H1 (cell line): ENCODE measurements around the gene PCDHGB1. TPM values are rescaled to one million over a fixed set of nuclear protein-coding genes. Genes with fewer than 3 reads are reported as not detected.

Experiments
- CBX8 ChIP-seq: fragments of 300-800, 300-1000 bp; sonication (generic); IDR thresholded peaks from 2 replicates; pipeline ENCODE4 v1.7.1; 2016; ENCODE audit warnings: low read depth, low read length, borderline replicate concordance
- CEBPB ChIP-seq: IDR thresholded peaks from 2 replicates; pipeline ENCODE4 v1.6.1; 2012; ENCODE audit warnings: low read depth, low read length
- CTBP2 ChIP-seq: IDR thresholded peaks from 2 replicates; pipeline ENCODE4 v1.7.0; 2011; ENCODE audit warnings: borderline replicate concordance, mild to moderate bottlenecking, moderate library complexity, mixed read lengths, low read length; ENCODE audit not compliant: insufficient read depth, insufficient read length
- EP300 ChIP-seq, 2 experiments: IDR thresholded peaks; 1 replicate in 1 of 2; 2 replicates in 1 of 2; pipeline ENCODE4 v1.6.1; 2011 to 2012; ENCODE audit warnings: low read depth in 2 of 2, low read length in 2 of 2, mild to moderate bottlenecking in 2 of 2, borderline replicate concordance in 1 of 2, inconsistent platforms in 1 of 2, moderate library complexity in 1 of 2
- EZH2 ChIP-seq: fragments of 200-600 bp; sonication (generic); IDR thresholded peaks from 2 replicates; pipeline ENCODE4 v1.7.1; 2012; ENCODE audit warnings: low read depth, mild to moderate bottlenecking, moderate library complexity, low read length, inconsistent platforms; ENCODE audit not compliant: severe bottlenecking
- GABPA ChIP-seq: IDR thresholded peaks from 2 replicates; pipeline ENCODE4 v1.6.1; 2011; ENCODE audit warnings: mild to moderate bottlenecking, low read length, moderate library complexity, borderline replicate concordance; ENCODE audit not compliant: insufficient read depth
- GTF2F1 ChIP-seq: IDR thresholded peaks from 2 replicates; pipeline ENCODE4 v1.6.1; 2012; ENCODE audit warnings: low read depth, low read length, improper control_type of control experiment, borderline replicate concordance
- HDAC2 ChIP-seq, 2 experiments: fragments of 300-600 bp in 1 of 2; sonication (generic) in 1 of 2; IDR thresholded peaks; 2 replicates each; pipeline ENCODE4 v1.6.1; 2011 to 2012; ENCODE audit warnings: low read depth in 2 of 2, low read length in 2 of 2, mild to moderate bottlenecking in 2 of 2, moderate library complexity in 2 of 2, borderline replicate concordance in 1 of 2, inconsistent platforms in 1 of 2
- KDM1A ChIP-seq: fragments of 200-600, 300-600 bp; sonication (generic); IDR thresholded peaks from 2 replicates; pipeline ENCODE4 v1.7.1; 2016; ENCODE audit warnings: mild to moderate bottlenecking, low read length, borderline replicate concordance
- KDM4A ChIP-seq: IDR thresholded peaks from one replicate; pipeline ENCODE4 v1.7.1; 2012; ENCODE audit warnings: low read depth, mild to moderate bottlenecking, moderate library complexity, low read length, inconsistent platforms; ENCODE audit not compliant: severe bottlenecking
- MAFK ChIP-seq: IDR thresholded peaks from 2 replicates; pipeline ENCODE4 v1.6.1; 2012; ENCODE audit warnings: low read depth, mild to moderate bottlenecking, improper control_type of control experiment, low read length
- MAX ChIP-seq: IDR thresholded peaks from 2 replicates; pipeline ENCODE4 v1.6.1; 2012; ENCODE audit warnings: inconsistent platforms
- PHF8 ChIP-seq: fragments of 200-600 bp; sonication (generic); conservative IDR thresholded peaks from 2 replicates; pipeline ENCODE4 v1.7.1; 2012; ENCODE audit warnings: low read depth, mild to moderate bottlenecking, inconsistent platforms, low read length, moderate library complexity
- POLR2AphosphoS5 ChIP-seq: IDR thresholded peaks from 2 replicates; pipeline ENCODE4 v1.6.1; 2011; ENCODE audit warnings: low read depth, low read length
- POU5F1 ChIP-seq: IDR thresholded peaks from 2 replicates; pipeline ENCODE4 v1.6.1; 2011; ENCODE audit warnings: low read depth, mild to moderate bottlenecking, low read length, moderate library complexity
- RFX5 ChIP-seq: IDR thresholded peaks from 2 replicates; pipeline ENCODE4 v1.6.1; 2011; ENCODE audit warnings: low read depth, low read length, improper control_type of control experiment, borderline replicate concordance
- SAP30 ChIP-seq: fragments of 300-600 bp; sonication (generic); IDR thresholded peaks from 2 replicates; pipeline ENCODE4 v1.7.1; 2012; ENCODE audit warnings: low read length, moderate library complexity, mild to moderate bottlenecking, inconsistent platforms; ENCODE audit not compliant: insufficient read depth, insufficient replicate concordance
- SIN3A ChIP-seq, 2 experiments: IDR thresholded peaks in 1 of 2; conservative IDR thresholded peaks in 1 of 2; 2 replicates each; pipeline ENCODE4 v1.6.1; 2011 to 2012; ENCODE audit warnings: low read length in 2 of 2, improper control_type of control experiment in 1 of 2, low read depth in 1 of 2, mild to moderate bottlenecking in 1 of 2
- SP1 ChIP-seq: IDR thresholded peaks from 2 replicates; pipeline ENCODE4 v1.6.1; 2011; ENCODE audit warnings: low read depth, low read length
- SP2 ChIP-seq: IDR thresholded peaks from 2 replicates; pipeline ENCODE4 v1.6.1; 2012; ENCODE audit warnings: mild to moderate bottlenecking, low read length, inconsistent platforms
- SUZ12 ChIP-seq: fragments of 200-600 bp; sonication (generic); IDR thresholded peaks from 2 replicates; pipeline ENCODE4 v1.6.1; 2012; ENCODE audit warnings: mild to moderate bottlenecking, inconsistent platforms, low read length, moderate library complexity, mixed read lengths
- TAF1 ChIP-seq: IDR thresholded peaks from 2 replicates; pipeline ENCODE4 v1.6.1; 2011; ENCODE audit warnings: mild to moderate bottlenecking, low read depth, low read length
- polyA plus RNA-seq, 7 experiments: library from polyadenylated mRNA; depleted of rRNA in 3 of 7; stranded (reverse) in 5 of 7; unstranded in 2 of 7; fragments of >200 nt in 5 of 7; fragments of 200-250 nt in 2 of 7; gene quantifications; 1 replicate in 5 of 7; 2 replicates in 1 of 7; 4 replicates in 1 of 7; pipeline versions ENCODE4 v1.2.1 to v1.2.3, GENCODE V29; 2011 to 2013; ENCODE audit warnings: missing spikeins in 2 of 7, mixed read lengths in 2 of 7
- total RNA-seq: library from RNA; stranded (reverse); fragmentation: NEBNext Ultra II Directional; extraction: Animal tissue kit (Norgen Biotek cat#: 25700); gene quantifications from 2 replicates; pipeline ENCODE4 v1.2.1, GENCODE V29; 2021

PCDHGB1 gene
- total and polyA plus RNA-seq, 2 of the 8 experiments (the other 6 are each of a cell fraction or from before 2014, with no cell fraction given), result 1.3 to 2.8 TPM

- TF ChIP-seq KDM1A (no peak), GTF2F1 (peak; percentile 92), KDM4A (peak; percentile 91), SAP30 (no peak), SIN3A (conservative IDR thresholded peaks at IDR 0.05 in 1 of 2, IDR thresholded peaks at IDR 0.05 in 1 of 2; ENCODE audit: low read depth in 1 of 2, low read length in 2 of 2) (peak in 1 of 2 experiments; percentile 76; a peak in 2 of 4 replicates), CBX8 (no peak), MAFK (no peak), RFX5 (no peak), SUZ12 (no peak), EP300 (IDR thresholded peaks at IDR 0.05; ENCODE audit: borderline replicate concordance in 1 of 2, low read depth in 2 of 2, low read length in 2 of 2) (no peak), CEBPB (no peak), POLR2AphosphoS5 (peak; percentile 97), CTBP2 (no peak), POU5F1 (no peak), SP2 (peak; percentile 16; the same call in 1 of the 2 replicates), PHF8 (peak; percentile 100), HDAC2 (IDR thresholded peaks at IDR 0.05; ENCODE audit: borderline replicate concordance in 1 of 2, low read depth in 2 of 2, low read length in 2 of 2) (no peak), SP1 (0 out of 2 replicates have a peak, but pooled peaks have one; percentile 7), EZH2 (no peak), GABPA (no peak), MAX (peak; percentile 59), TAF1 (peak; percentile 98)
Observed at GRCh38 chr5:141320225-141321169, 29.4 kb upstream of the PCDHGB1 start, which contains the start of gene TAF7 (continued).
